B cell (primary cell): ENCODE measurements around the gene LBX2.

Source experiments
- EZH2 ChIP-seq: IDR thresholded peaks from 2 replicates; pipeline ENCODE4 v1.6.1; 2012; ENCODE audit warnings: borderline replicate concordance, low read depth, mild to moderate bottlenecking, moderate library complexity, low read length; ENCODE audit not compliant: insufficient read depth, poor library complexity, severe bottlenecking
- TF ChIP-seq, protein P1 (sequence below): fragments of 200-600 bp; IDR thresholded peaks from one replicate; pipeline ENCODE4 v1.8.0; 2022; ENCODE audit warnings: antibody characterized with exemption, mild to moderate bottlenecking

GRCh38 chr2:74458132-74458937 lies 41.1 kb downstream of the LBX2 start, which contains the start of gene WBP1:
- TF ChIP-seq, protein P1, sequence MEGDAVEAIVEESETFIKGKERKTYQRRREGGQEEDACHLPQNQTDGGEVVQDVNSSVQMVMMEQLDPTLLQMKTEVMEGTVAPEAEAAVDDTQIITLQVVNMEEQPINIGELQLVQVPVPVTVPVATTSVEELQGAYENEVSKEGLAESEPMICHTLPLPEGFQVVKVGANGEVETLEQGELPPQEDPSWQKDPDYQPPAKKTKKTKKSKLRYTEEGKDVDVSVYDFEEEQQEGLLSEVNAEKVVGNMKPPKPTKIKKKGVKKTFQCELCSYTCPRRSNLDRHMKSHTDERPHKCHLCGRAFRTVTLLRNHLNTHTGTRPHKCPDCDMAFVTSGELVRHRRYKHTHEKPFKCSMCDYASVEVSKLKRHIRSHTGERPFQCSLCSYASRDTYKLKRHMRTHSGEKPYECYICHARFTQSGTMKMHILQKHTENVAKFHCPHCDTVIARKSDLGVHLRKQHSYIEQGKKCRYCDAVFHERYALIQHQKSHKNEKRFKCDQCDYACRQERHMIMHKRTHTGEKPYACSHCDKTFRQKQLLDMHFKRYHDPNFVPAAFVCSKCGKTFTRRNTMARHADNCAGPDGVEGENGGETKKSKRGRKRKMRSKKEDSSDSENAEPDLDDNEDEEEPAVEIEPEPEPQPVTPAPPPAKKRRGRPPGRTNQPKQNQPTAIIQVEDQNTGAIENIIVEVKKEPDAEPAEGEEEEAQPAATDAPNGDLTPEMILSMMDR: no peak
- TF ChIP-seq EZH2: no peak
